ENCODE measurements around the gene PIK3R1. TPM values are rescaled to one million over a fixed set of nuclear protein-coding genes. Genes with fewer than 3 reads are reported as not detected.
A peak's percentile ranks its signal among the peaks of the same experiment; 100 is the strongest.

Gene PIK3R1
- total RNA-seq, 6 experiments from 2014 or later, result 36.3 to 173 (median 72.8) TPM

GRCh38 chr5:68331192-68332079 lies 115.9 kb downstream of the PIK3R1 start:
- Histone ChIP-seq H3K4me1 (no peaks in the 10 kb centered on the region), H3K4me3 (no peak overlapping the region), H3K27me3 (no peaks in the 10 kb centered on the region), H3K9me3 (no peaks in the 10 kb centered on the region), H3K36me3 (no peaks in the 10 kb centered on the region), H3K27ac (no peak overlapping the region)
- ATAC-seq, result peak in 2 of 4 donors; percentile 44 to 48
- no peak for DNase-seq
- no peak for TF ChIP-seq POLR2A (IDR thresholded peaks at IDR 0.05)
- intact Hi-C loops (cut with DNase I), result no loop called here
- WGBS (ENCODE audit: insufficient coverage, low coverage, low lambda C conversion rate, missing lambda C conversion rate), result 71% methylated on average over 4 of the region's 4 CpGs

- H3K27me3 ChIP-seq, result no peaks in the 10 kb centered on the region
- H3K4me1 ChIP-seq, result no peaks in the 10 kb centered on the region
- intact Hi-C loops (cut with DNase I), result no loop called here
- DNase-seq (no peak), ATAC-seq (no peak)
- WGBS (ENCODE audit: insufficient coverage, low coverage, low lambda C conversion rate, missing lambda C conversion rate), result 88% methylated on average over 3 of the region's 3 CpGs
- no peaks in the 10 kb centered on the region for H3K36me3 ChIP-seq
- no peak overlapping the region for H3K4me3 ChIP-seq
- H3K9me3 ChIP-seq, result no peaks in the 10 kb centered on the region
- no peak for TF ChIP-seq CTCF (IDR thresholded peaks at IDR 0.05)
- TF ChIP-seq POLR2A (IDR thresholded peaks at IDR 0.05), result no peak
- no peak overlapping the region for H3K27ac ChIP-seq
These were observed 116.5 kb downstream of the PIK3R1 start for GRCh38 chr5:68332080-68332451.

GRCh38 chr5:68332556-68332955 lies 117.0 kb downstream of the PIK3R1 start:
- no peak for DNase-seq
- 53% methylated on average over 1 of the region's 1 CpG for WGBS (ENCODE audit: insufficient coverage, low coverage, low lambda C conversion rate, missing lambda C conversion rate)
- H3K36me3 ChIP-seq, result no peaks in the 10 kb centered on the region

GRCh38 chr5:68333649-68334552 lies 118.3 kb downstream of the PIK3R1 start:
- no peak overlapping the region for H3K27ac ChIP-seq
- intact Hi-C loops (cut with DNase I), result no loop called here
- no peaks in the 10 kb centered on the region for H3K9me3 ChIP-seq
- H3K36me3 ChIP-seq, result no peaks in the 10 kb centered on the region
- ATAC-seq, result peak in 1 of 4 donors; percentile 46
- H3K27me3 ChIP-seq, result no peaks in the 10 kb centered on the region
- DNase-seq, result no peak
- H3K4me1 ChIP-seq, result no peaks in the 10 kb centered on the region
- no peak overlapping the region for H3K4me3 ChIP-seq
- WGBS (ENCODE audit: insufficient coverage, low coverage, low lambda C conversion rate, missing lambda C conversion rate), result 65% methylated on average over 2 of the region's 2 CpGs
- TF ChIP-seq POLR2A (IDR thresholded peaks at IDR 0.05), result no peak
- TF ChIP-seq CTCF (IDR thresholded peaks at IDR 0.05), result no peak

More at GRCh38 chr5:68332556-68332955, 117.0 kb downstream of the PIK3R1 start:
- no peaks in the 10 kb centered on the region for H3K9me3 ChIP-seq
- no peak overlapping the region for H3K4me3 ChIP-seq
- TF ChIP-seq CTCF (IDR thresholded peaks at IDR 0.05), result no peak
- no peak for TF ChIP-seq POLR2A (IDR thresholded peaks at IDR 0.05)
- no peaks in the 10 kb centered on the region for H3K4me1 ChIP-seq
- intact Hi-C loops (cut with DNase I), result no loop called here
- no peak overlapping the region for H3K27ac ChIP-seq
- no peaks in the 10 kb centered on the region for H3K27me3 ChIP-seq
- ATAC-seq, result no peak

GRCh38 chr5:68334553-68334886 lies 119.0 kb downstream of the PIK3R1 start:
- Histone ChIP-seq H3K4me3 (no peak overlapping the region), H3K36me3 (no peaks in the 10 kb centered on the region), H3K27me3 (no peaks in the 10 kb centered on the region), H3K4me1 (no peaks in the 10 kb centered on the region), H3K9me3 (no peaks in the 10 kb centered on the region), H3K27ac (no peak overlapping the region)
- WGBS (ENCODE audit: insufficient coverage, low coverage, low lambda C conversion rate, missing lambda C conversion rate), result 74% methylated on average over 2 of the region's 2 CpGs
- TF ChIP-seq CTCF (IDR thresholded peaks at IDR 0.05), result no peak
- intact Hi-C loops (cut with DNase I), result no loop called here
- ATAC-seq, result no peak
- no peak for DNase-seq
